Dermis blood vessel endothelial cell (primary cell): Measurements from ENCODE around the gene UBR2. TPM values are rescaled to one million over a fixed set of nuclear protein-coding genes. Genes with fewer than 3 reads are reported as not detected.
A peak's percentile ranks its signal among the peaks of the same experiment; 100 is the strongest.

Source experiments
- DNase-seq: peaks from one replicate; pipeline ENCODE4 v3.0.0; 2010
- total RNA-seq: library from RNA; depleted of rRNA; stranded (reverse); fragments of >200 nt; gene quantifications from 2 replicates; pipeline ENCODE4 v1.2.3, GENCODE V29; 2014

The UBR2 gene
- 37.6 and 39.5 TPM in 2 replicates for total RNA-seq

DNA sequence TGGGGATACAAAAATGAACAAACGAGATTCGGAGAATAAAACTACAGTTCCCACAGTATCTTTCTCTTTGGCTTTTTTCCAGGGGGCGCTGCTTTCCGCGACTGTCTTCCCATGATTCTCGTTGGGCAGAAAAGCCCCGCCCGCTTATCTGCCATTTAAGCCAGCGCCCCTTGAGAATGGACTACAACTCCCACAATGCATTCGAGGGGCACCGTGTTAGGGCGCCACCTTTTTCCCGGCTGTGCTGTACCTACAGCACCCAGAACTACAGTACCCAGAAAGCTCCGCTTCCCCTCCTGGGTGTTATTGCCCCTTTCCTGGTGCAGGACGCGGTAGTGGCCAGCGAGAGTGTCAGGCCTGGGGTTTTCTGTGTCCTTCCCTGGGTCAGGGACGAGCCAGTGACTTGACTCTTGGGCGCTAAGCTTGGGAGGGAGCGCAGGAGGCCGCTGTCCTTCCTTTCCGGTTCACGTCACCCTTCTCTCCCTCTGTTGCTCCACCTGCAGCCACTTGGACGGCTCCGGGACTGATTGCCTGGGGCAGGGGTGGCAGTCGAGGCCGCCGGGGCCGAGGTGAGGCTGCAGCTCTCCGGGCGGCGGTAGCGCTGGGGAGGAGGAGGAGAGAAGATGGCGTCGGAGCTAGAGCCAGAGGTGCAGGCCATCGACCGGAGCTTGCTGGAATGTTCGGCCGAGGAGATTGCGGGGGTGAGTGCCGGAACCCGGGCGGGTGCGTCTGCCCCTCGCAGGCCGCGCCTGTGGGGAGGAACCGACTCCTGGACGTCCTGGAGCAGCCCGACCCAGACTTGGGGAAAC lies at the start of gene UBR2:
UBR2 (plus strand) TSS at position 333 of the 809 bp plus-strand sequence; CDS start at position 624, 291 bp downstream.
- DNase-seq: peak; percentile 99

DNA sequence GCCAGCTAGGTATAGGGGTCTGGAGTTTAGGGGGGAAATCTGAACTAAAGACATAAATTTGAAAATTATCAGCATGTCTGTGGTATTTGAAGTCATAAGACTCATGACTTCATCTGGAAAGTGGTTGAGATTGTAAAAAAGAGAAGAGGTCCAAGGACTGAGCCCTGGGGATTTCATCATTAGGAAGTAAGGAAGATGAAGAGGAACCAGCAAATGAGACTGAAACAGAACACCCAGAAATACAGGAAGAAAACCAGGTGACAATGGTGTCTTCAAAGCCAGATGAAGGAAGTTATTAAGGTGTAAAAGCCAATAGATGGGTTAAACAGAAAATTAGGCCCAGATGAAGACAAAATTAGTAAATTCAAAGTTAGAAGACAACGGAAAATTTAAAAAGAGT lies 49.1 kb upstream of the UBR2 start:
- no peak for DNase-seq

DNA sequence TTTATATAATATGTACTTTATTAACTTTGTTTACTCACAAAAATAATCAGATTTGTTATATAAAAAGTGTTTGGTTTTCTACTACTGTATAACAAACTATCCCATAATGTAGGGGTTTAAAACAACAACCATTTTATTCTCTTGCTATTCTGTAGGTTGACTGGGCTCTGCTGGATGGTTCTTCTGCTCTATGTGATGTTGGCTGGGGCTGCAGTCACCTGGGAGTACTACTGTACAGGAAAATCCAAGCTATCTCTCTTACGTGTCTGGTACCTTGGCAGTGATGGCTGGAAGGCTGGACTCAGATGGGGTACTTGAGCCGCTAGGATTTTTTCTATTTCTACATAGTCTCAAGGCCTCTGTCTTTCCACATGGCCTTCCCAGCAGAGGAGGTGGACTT lies 44.0 kb upstream of the UBR2 start:
- no peak for DNase-seq

DNA sequence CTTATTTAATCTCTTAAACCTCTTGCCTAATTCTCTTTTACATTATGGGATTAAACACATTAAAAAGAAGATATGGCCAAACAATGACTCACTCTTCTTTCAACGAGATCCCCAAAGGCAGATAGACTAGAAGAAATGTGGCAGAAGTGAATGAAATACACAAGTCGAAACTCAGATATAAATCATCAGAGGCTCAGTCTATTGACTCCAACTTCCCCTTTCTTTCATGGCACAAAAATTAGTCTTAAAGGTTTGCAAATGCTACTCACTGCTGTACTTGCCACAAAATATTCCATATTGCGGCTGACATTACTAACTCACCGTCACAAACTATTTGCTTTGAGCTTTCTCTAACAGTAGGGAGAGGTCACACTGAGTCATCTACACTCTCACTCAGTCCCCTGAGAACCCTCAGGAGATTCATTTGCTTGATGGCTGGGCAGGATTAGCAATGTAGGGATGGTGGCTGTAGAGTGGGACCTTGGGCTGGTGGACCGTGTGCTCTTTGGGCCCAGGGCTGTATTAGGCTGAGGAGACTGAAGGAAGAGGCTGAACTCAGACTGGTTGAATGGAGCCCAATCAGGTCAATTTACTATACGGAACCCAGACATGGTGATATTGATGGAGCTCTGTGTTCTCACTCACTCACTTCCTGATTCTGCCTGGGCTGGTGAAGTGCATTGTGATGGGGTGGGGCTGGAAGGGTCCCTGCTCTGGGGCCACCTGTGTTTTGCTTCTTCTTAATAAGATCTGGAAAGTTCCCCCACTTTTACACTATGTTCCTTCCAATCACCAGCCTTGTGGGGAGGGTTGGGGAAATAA lies 42.8 kb upstream of the UBR2 start:
- DNase-seq: no peak

DNA sequence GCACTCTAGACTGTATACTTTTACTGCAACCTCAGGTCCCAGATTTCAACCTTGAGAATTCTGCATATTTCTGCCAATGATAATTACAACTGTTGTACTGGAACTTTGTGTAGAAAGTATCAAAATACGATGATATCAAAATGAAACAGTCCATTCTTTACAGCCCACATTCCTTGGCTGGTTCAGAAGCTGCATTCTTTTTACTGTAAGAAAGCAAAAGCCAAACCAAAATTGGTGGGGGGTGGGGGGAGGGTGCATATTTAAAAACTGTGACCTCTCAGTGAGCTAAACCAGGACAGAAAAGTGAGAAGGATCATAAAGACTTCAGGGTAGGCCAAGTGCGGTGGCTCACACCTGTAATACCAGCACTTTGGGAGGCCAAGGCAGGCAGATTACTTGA lies 41.8 kb upstream of the UBR2 start:
- DNase-seq: no peak

DNA sequence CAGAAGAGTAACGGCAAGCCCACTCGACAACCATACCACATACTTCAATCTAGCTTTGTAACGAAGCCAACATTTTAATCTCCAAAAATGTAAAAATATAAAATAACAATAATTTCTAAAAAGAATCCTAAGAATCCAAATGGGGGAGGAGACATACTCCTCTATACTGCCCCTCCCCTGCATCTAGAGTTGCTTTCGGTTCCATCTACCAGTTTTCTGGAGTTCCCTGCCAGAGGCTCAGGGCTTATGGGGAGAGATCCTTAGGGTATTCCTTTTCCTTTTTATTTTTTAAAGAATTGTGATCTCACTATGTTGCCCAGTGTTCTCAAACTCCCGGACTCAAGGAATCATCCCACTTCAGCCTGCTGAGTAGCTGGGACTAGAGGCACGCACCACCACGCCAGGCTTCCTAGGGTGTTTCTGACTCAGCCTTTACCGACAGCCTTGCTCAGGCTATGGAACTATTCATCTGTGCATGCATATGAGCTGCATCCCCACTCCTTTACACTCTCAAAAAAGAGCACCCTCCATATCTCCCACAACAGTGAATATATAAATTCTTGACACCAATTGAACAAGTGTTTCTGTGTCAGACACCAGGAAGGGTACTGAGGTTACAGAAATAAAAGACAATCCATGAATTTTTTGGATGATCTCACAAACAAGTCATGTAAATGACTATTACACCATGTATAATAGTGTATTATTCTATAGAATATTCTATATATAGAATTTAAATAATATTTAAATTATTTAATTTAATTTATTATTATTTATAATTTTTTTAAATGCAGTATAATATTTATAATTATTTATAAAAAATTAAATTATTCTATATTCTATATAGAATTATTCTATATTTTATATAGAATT lies 40.7 kb upstream of the UBR2 start:
- no peak for DNase-seq

DNA sequence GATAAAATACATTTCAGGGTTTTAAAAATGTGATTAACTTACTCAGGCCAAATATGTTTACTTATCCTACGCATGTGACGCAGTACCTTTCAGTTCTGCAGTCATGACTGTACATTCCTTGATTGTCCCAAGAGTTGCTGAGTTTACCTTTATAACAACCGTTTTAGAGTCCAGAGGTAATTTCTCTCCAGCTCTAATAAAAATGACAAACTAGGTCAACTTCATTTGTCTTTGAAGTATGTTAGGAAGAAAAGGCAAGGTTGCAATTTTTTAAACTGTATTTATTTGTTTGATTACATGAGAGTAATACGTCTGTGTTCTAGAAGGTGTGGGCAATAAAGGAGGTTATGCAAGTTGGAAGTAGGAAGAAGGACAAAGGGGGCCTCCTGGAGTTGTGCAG lies 38.6 kb upstream of the UBR2 start:
- no peak for DNase-seq

DNA sequence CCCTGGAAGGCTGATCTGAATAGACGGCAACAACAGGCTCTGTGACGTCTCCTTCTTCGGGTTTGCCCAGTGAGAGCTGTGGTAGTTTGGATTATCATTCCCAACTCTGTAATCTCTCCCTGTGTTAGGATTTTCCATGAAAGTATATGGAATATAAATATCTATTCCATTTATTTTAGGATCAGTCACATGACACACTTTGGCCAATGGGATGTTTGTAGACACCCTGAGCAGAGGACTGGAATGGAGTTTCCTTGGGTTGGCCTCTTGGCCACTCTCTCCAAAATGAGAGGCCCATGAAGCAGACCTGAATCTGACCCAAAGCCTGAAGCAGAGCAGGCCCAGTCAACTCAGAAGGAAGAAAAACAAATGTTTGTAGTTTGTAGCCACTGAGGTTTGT lies 37.2 kb upstream of the UBR2 start:
- DNase-seq: no peak

DNA sequence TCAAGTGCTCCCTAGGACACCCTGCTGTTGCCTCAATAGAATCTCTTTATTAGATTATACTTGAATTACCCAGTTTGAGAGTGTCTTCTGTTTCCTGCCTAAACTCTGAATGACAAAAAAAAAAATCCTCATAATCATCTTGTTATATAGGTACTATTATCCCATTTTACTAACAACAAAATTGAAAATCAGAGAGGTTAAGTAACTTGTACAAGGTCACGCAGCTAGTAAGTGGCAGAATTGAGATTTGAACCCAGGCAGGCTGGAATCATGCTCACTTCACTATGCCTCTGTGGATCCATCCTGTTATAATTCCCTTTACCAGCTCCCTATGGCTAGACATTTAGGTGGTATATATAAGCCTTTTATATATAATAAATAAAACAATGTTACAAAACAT lies 36.6 kb upstream of the UBR2 start:
- DNase-seq: no peak

DNA sequence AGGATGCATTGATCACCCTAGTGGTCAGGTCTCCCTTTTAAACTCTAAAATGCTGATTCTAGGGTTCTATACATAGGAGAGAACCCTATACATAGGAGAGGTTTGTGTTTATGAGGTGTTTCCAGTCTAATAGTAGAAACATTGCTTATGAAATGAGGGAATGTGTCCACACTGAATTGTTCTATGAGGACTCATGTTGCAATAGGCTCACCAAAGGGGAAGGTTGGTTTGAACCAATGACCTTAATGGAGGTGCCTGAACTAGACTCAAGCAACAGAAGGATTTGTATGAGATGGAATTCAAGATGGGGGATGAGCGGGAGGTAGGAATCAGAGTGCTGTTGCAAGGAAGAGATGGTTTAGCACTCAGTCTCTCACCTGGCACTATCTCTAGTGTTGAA lies 33.5 kb upstream of the UBR2 start:
- DNase-seq: no peak

DNA sequence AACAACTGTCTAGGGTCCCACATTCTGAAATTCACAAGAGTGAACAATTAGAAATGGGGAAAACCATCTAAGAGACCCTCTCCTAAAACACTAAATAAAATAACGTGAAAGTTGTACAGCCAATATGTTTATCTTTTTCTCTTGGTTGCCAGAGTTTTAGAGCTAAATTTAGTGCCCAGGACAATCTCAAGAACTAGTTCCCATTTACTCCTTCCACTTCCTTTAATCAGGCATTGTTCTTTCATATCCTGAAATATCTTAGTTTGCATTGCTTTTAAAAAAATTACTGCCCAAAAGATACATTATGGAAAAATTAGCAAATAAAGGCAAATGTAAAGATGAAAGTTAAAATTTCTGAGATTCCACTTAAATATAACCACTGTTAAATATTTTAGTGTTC lies 33.1 kb upstream of the UBR2 start:
- DNase-seq: peak; percentile 7

DNA sequence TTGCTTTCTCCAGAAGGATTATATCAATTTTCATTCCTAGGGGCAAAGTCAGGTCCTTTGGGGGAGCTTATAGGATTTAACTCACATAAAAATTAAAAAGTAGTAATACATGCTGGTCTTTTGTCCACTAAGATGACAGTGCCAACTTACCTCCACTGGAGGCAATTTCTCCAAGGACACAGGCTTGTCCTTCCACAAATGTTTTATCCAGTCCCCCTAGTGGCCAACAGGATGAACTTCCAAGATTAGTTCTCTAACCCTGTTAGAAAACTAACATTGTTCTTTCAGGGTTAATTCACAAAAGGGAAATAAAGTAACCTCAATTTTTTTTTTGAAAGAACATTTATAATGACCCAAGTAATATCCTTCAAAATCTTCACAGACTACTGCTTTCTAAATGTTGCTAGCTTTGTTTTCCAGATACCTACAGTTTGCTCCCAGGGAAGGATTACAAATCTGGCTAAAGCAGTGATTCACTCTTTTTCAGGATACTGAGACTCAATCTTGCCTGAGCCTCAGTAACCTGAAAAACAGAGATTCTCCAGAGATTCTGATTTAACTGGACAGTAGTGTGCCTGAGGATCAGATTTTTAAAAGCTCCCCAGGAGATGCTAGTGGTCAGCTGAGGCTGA lies 31.7 kb upstream of the UBR2 start:
- DNase-seq: peak; percentile 74

DNA sequence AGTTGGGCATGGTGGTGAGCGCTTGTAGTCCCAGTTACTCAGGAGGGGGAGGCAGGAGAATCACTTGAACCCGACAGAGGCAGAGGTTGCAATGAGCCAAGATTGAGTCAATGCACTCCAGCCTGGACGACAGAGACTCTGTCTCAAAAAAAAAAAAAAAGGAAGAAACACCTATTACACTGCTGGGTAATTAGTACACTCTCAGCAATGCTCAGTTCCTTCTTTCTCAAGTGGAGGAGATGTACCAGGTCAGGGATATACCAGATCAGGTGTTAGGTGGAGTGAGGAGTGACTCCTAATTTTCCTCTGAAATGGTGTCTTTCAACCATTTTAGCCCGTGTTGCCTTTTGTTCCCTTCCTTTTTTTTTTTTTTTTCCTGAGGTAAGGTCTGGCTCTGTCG lies 30.0 kb upstream of the UBR2 start:
- DNase-seq: no peak

DNA sequence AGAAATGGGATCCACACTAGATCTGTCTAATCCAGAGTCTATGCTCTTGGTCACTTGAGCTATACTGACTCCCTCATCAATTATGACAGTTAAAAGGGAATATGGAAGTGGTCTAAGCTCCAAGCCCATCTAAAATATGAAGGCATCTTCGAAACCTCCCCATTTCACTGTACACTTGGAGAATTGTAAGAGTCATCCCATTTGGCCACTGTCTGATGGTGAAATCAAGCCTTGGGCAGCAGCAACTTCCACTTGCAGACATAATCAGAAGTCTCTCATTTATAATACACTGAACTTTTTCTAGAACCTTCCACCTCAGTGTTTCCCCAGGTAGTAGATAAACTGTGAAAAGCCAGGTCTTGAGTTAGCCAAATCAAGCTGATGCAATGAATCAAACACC lies 26.3 kb upstream of the UBR2 start:
- no peak for DNase-seq

DNA sequence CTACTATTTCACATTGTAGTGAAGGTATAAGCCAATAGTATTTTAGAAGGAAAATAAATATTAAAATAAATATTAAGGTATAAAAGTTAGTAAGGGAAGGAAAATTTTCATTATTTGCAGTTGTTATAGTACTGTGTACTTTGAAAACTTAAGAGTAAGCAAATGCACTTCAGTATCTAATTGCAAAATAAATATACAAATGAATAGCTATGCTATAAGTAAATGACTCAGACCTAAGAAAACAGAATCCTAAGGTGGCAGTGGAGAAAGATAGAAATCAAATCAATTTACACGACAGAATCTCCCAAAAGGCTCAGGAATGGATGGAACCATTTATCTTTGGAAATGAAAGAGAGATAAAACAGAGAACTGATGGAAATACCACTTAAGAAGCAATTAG lies 24.7 kb upstream of the UBR2 start:
- no peak for DNase-seq

DNA sequence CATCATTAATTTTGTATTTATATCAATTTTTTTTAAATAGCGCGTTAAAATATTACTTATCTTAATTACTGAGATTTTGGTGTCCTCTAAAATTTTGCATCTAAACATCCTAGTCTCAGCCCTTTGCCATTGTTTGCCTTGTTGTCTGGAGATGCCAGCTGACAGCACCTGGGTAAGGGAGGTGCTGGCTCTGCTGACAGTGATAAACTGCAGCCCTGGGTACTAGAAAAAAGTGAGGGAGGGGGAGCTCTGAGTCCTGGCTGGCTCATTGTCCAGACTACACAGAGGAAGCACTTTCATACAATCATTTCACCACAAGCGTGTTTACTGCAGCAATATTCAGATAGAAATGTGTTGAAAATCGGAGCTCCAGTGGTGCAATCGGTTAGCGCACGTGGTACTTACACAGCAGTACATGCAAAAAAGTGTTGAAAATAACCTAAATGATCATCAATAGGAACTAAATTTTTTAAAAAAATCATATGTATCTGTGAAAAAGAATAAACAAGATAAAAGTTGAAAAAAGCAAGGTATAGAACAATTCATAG lies 18.5 kb upstream of the UBR2 start:
- DNase-seq: no peak

DNA sequence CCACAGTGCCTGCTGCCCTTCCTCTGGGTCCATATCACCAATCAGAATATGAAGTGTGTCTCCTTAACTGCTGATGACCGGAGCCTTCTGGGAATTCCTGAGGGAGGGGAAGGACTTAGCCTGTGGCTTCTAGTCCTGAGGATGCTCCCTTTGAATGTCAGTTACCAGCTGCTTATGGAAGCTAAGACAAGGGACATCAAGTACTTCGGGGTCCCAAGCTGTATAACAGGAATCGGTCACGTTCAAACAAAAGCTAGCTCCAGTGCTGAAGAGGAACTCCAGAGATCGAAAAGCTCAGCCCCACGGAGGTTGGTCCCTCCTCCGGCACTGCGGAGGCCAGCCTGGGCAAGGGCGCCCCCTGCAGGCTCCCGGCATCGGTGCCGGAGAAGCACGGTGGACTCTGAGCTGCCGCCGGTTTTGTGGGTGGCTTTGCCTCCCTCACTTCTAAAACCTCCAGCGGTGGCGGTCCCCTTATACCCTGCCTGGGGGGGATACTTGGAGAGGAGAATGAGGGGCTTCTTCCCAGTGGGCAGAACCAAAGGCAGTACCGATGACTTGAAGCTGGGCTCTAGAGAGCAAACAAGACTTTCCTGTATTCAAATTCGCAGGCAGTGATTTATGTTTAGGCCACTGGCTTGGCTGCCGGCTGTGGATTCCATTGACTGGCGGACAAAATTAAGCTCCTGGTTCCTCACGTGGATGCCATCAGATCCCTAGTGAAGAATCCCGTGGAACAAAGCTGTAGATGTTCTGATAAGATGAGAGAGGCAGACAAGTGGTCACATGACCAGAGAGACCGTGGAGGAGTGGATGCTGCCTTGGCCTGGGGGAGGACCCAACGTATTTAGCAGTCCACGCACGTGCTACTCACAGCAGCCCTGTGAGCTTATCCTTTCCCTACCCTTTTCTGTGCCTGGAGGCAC lies 16.2 kb upstream of the UBR2 start:
- peak; percentile 83 for DNase-seq

DNA sequence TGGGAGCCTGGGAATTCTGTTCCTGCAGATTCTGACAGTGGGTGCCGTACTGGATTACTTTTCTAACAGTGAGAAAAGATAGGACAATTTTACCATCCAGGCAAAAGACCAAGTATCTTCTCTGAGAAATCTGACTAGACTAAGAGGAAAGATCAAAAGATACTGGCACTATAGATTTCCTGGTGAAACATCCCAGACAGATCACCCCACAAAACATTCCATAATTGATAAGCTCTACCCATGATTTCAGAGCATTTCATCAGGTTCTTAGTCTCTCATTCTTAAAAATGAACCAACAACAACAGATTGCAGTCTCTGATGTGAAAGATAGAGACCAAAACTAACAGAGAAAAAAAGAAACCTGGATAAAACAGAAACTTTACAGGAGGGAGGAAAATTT lies 13.6 kb upstream of the UBR2 start:
- no peak for DNase-seq

DNA sequence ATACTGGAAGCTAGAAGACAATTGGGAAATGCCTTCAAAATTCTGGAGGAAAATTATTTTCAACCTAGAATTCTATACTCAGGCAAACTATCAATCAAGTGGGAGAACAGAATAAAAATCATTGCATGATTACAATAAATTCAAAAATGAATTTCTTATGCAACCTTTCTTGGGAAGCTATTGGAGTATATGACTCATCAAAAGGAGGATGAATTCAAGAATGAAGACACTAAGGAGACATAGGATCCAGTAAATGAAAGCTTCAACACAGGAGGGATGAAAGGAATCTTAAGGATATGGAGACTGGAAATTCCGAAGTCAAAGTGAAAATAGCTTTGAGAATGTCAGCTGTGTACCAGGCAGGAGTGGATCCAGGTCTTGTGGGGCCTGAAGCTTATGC lies 12.6 kb upstream of the UBR2 start:
- DNase-seq: no peak

DNA sequence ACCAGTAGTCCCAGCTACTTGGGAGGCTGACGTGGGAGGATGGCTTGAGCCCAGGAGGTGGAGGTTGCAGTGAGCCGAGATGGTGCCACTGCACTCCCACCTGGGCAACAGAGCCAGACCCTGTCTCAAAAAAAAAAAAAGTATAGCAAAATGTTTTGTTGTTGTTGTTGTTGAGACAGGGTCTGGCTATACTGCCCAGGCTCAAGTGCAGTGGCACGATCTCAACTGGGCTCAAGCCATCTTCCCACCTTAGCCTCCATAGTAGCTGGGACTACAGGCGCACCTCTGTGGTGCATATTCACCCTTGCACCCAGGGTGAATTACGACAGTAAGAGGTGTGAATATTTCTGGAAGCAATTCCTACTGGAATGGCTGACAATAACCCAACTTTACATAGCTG lies 11.4 kb upstream of the UBR2 start:
- DNase-seq: no peak
